Right ventricle myocardium inferior (tissue), 1 donor: ENCODE data around the gene WDFY4. TPM values are rescaled to one million over a fixed set of nuclear protein-coding genes. Genes with fewer than 3 reads are reported as not detected.
A peak's percentile ranks its signal among the peaks of the same experiment; 100 is the strongest.

Source experiments
- ATAC-seq: fragments of 200-7000 bp; cut with Tn5 transposase; one replicate; pipeline ENCODE4 v1.9.1; 2020; ENCODE audit warnings: mild to moderate bottlenecking, moderate library complexity
- DNase-seq: peaks from one replicate; pipeline ENCODE4 v3.0.0; 2021; ENCODE audit errors: missing footprints
- intact Hi-C: fragments of 100-400 bp; cut with DNase I; formaldehyde crosslinking; loops from one replicate; pipeline ENCODE4 v1.11.0; 2022
- total RNA-seq: library from RNA; stranded (reverse); fragmentation: NEBNext Ultra II Directional; extraction: Animal tissue kit (Norgen Biotek cat#: 25700); gene quantifications from one replicate; pipeline ENCODE4 v1.2.1, GENCODE V29; 2021
- donor health status: DM: no; HTN: yes; CAD: no; lungs with severe emphysema.

WDFY4 gene
- total RNA-seq, 1 donor from 2014 or later: 2.5 TPM

DNA sequence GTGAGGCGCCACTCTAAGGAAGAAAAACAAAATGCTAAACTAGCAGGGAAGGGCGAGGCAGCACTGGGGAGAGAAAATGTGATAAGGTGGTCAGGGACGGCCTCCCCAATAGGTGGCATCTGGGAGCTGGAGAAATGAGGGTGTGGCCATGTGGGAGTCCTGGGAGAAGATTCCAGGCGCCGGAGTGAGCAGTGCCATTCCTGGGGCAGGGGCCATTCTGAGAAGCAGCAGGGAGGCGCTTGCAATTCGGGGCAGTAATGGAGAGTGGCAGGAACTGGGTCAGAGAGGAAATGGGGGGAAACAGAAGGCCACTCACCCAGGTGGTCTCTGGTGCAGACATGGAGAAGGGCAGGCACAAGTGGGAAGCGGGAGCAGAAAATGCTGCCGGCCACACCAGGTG is 316.7 kb downstream of the WDFY4 start:
- intact Hi-C loops: no loop called here
- ATAC-seq (peak; percentile 49), DNase-seq (no peak)

DNA sequence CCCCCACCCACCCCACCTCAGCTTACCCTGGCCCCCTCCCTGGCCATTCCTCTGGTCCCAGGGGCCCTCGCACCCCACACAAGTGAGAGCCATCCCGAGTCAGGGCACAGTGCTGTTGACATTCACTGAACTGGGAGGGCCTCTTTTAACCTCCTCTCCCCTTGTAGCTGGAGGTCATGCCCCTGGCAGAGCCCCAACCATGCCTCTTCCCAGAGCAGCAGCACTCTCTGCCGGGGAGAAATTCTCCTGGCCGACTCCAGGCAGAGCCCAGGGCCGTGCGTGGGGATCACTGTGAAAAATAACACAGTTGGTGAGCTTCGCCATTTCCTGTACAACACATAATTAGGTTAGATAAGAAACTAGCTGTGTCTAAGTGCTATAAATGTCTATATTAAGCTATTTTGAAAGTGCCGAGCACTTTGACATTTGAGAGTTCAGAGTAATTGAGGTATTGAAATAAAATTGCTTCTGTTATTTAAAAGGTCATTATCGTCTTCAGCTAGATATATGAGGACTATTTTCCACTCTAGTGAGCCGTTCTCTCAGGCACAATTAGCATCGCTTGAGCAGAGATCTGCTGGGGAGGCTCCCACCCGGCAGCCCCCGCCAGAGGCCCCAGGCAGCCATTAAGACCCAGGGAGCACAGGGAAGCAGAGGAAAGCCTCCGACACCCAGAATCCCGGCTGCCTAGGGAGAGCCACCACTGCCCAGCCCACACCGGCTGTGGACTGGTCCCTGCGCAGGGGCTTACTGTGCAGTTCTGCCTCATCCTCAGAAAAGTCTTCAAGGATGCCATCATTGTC is 317.4 kb downstream of the WDFY4 start:
- DNase-seq: no peak
- peak; percentile 90 for ATAC-seq
- intact Hi-C loops: loop anchor here (2.0 kb wide), 1 partner anchor 21 kb away; no protein-coding TSS in a partner anchor

DNA sequence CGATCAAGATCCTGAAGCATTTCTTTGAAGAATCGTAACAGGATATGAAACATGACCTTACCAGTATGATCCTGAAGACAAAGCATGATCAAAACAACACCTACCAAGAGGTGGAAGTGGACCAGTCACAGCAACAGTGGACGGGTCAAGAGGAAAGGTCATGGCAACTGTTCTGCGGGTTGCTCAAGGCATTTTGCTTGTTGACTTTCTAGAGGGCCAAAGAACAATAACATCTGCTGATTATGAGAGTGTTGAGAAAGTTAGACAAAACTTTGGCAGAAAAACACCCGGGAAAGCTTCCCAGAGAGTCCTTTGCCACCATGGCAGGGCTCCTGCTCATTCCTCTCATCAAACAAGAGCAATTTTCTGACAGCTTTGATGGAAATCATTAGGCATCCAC is 320.6 kb downstream of the WDFY4 start:
- intact Hi-C loops: loop anchor here (5.0 kb wide), 1 partner anchor 47 kb away; no protein-coding TSS in a partner anchor
- ATAC-seq (no peak), DNase-seq (no peak)

DNA sequence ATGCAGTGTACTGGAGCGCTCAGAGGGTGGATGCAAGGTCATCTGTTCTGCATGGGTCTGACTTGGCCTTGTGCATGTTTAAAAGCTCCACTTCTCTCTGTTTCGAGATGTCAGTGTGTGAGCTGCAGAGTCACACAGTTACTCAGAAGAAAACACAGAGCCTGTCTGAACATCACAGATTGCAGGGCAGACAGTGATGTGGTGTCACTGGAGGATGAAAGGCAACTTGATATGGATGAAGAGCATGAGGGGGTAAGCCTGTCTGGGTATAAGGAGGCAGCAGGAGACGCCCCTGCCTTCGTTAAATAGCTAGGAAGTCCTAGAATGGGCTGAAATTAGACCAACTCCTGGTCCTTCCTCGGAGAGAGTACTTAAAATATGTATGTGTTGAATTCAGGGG is 322.5 kb downstream of the WDFY4 start:
- intact Hi-C loops: loop anchor here (5.0 kb wide), 1 partner anchor 45 kb away; no protein-coding TSS in a partner anchor

DNA sequence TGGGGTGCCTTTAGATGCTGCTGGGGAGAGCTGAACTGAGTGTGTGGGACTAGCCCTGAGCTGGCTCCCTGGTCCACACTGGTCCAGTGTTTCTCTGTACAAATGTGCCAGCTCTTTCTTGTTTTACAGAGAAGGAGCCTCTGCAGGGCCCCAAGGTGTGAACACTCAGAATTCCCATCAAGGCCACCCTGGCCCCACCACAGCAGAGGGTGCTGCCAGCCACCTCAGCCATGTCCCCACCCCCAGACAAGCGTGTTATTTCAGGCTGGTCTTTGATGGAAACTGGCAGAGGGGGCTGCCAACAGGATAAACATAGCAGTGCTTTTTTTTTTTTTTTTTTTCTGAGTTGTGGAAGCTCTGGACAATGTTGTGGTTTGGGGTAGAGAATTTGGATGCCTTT is 323.4 kb downstream of the WDFY4 start:
- intact Hi-C loops: loop anchor here (2.0 to 5.0 kb wide), 2 partner anchors 44 to 107 kb away; partner anchors contain the start of gene VSTM4
- ATAC-seq (peak; percentile 88), DNase-seq (no peak)

More for the DNA sequence above, 322.5 kb downstream of the WDFY4 start:
- ATAC-seq: no peak
- DNase-seq: no peak

DNA sequence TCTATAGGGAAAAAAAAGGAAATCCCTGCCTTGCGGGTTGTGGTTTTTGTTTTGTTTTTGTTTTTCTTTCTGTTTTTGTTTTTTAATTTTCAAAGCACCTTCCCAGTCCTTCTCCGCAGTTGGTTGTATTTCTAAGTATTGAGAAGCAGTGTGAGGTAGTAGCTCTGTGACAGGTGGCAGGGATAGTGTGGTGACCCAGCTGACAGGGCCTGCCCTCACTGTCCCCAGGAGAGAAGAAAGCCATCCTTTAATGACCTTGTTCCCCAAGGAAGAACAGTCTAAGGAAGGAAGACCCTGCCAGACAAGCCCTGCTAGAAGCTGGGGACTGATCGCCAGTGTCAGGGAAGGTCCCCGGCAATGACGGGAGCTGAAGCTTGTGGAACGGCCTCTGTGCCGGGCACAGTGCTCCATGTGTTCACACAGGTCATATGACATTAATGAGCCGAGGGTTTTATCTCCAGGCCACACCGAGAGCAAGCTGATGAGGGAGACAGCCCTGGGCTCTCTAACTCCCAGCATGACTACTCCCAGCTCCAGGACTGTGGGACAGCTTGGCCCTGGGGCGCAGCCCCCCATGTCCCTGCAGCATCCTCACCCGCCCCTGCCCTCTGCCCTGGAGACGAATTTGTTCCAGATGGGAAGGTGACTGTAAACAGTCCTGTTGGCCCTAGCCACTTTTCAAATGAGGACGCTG is 324.0 kb downstream of the WDFY4 start:
- intact Hi-C loops: loop anchor here (2.0 to 5.0 kb wide), 2 partner anchors 44 to 106 kb away; partner anchors contain the start of gene VSTM4
- DNase-seq: no peak
- peak; percentile 66 for ATAC-seq

DNA sequence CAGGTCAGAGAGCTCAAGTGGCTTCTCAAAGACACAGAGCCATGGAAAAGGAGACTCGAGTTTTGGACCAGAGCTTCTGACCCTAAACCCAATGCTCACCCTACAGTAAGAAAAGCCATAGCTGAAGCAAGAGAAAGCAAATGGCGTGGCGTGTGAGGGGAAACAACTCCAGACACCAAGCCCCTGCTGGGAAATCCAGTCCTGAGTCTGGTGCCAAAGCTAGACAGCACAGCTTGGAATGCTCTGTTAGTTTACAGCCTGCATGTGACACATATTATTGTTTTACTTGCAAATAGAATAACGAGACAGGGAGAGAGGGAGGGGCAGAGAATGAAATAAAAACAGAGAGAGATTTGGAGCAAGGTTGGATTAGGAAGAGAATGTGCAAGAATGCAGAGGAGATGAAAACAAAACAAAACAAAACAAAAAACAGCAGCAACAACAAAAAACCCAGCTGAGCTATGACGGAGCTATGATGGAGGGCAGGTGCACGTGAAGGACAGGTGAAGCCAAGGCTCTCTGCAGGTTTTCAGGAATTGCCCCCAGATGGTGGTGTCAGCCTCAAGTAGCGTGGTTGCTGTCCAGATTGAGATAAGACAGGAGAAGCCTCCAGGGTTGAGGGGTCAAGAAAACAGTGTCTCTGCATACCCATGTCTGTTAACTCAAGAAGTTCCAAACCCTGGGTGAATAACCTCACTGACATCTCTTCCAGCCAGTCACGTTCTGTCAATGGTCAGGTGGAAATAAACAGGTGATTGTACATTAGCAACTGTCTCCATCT is 324.7 kb downstream of the WDFY4 start:
- ATAC-seq: peak; percentile 40
- no peak for DNase-seq
- intact Hi-C loops: loop anchor here (2.0 to 5.0 kb wide), 2 partner anchors 43 to 105 kb away; partner anchors contain the start of gene VSTM4

DNA sequence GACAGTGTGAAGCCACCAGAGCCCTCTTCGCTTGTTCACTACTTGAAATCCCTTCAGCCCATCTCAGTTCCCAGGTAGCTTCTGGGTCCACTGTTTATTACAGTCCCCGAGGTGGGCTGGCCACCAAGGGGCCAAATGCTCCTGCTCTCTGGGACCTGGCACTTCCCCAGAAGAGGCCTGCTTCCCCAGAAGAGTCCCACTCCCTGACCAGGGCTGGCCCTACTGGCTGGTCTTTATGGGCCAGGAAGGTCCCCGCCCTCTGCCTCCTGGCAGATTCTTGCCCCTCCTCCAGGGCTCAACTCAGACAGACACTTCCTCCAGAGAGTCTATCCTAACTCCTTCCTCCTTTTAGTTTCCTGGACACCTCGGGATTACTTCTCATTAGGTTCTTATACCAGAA is 325.6 kb downstream of the WDFY4 start:
- DNase-seq (no peak), ATAC-seq (no peak)
- intact Hi-C loops: no loop called here

DNA sequence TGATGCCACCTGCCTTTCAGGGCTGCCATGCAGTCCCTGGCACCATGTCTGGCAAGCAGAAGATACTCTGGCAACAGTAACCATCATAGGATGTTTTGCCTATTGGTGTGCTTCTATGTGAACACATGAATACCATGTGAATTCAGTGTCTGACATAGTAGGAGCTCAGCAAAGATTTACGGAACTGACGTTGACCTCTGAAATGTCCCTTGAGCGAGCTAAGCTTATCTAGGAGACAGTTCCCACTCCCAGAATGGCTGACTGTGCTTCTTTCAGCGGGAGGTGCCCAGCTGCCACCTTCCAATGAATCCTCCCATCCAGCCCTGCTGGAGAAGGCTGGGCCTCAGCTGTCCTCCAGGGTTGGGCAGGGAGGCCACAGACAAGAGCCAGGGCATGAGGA is 326.2 kb downstream of the WDFY4 start:
- ATAC-seq (no peak), DNase-seq (no peak)
- intact Hi-C loops: no loop called here

DNA sequence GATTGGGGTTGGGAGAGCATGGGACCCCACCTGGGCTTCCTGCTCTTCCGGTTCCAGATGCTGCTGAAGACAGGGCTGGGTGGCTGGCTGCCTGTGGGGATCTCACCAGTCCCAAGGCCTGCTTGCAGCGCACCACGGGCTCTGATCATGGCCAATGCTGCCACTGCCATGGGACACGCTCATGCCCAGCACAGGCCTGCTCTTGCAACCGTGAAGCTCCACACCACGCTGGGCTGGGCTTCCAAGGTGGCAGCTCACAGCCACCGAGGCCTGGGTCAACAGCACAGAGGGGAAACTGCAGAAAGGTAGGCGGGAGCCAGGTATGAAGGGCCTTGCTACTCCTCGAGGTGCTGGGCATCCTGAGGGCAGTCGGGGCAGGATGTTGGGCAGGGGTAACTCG is 327.1 kb downstream of the WDFY4 start:
- ATAC-seq (no peak), DNase-seq (no peak)
- intact Hi-C loops: no loop called here

DNA sequence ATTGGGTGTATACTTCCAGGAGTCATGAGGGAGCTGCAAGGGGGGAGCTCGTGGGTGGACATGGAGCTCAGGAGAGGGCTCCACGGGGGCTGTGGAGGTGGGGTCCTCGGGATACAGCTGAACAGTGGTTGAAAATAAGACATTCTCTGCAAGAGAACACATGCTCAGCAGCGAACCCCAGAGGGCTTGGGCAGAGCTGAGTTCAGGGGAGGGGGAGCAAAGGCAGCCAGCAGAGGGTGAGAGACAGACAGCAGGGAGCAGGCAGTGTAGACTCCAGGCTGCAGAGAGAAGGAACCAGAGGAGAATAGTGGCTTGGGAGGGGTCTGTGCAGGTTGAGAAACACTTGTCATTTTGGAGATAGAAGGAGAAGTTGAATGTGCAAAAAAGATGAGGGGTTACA is 327.9 kb downstream of the WDFY4 start:
- DNase-seq (no peak), ATAC-seq (no peak)
- intact Hi-C loops: no loop called here

DNA sequence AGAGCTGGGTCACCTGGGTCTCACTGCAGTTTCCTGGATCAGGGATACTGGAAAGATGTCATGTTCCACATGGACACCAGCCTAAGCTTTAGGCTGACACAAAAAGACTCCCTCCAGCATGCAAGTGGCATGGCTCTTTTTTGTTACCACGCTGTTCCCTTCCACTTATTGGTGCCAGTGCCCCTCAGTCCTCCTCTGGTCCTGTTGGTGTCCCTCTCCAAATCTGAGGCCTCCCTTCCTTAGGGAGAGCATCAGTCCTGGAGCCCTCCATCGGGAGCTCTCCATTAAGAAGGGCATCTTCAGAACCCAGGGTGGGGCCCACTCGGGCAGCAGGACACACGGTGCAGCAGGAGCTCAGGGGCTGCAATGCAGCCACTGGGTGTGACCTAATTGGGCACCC is 331.0 kb downstream of the WDFY4 start:
- intact Hi-C loops: no loop called here
- ATAC-seq (no peak), DNase-seq (no peak)

DNA sequence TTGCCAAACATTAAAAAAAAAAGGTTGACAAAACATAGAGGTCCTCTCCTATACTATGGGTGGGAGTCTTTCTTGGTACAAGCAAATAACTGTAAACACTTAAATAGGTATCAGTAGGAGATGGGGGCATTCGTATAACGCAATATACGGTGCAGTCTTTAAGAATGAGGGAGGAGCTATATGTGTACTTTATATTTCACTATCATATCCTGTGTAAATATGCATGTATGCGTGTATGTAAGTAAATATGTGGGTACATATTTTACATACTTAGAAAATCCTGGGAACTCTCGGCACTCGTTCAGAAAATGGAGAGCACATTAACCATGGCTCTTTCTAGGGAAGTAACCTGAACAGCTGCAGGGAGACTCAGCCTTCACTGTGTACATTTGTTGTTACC is 337.0 kb downstream of the WDFY4 start:
- intact Hi-C loops: no loop called here
- DNase-seq (no peak), ATAC-seq (no peak)

DNA sequence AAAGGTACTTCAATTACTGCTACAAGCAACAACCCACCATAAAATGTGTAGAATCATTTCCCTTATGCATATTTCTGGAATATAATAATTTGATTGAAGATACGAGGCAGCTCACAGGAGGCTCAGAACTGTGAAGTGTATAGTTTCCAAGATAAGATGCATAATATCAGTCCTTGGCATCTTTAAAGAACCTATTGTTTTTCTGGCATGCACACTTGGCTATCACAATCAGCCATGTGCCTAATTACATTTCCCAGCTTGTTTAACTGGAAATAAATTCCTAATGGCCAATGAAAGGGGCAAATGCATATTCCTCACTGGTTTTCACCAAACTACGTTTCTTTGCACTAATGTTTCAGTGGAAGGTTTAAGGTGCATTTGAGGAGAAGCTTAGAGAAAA is 338.4 kb downstream of the WDFY4 start:
- no peak for DNase-seq
- no peak for ATAC-seq
- intact Hi-C loops: no loop called here

DNA sequence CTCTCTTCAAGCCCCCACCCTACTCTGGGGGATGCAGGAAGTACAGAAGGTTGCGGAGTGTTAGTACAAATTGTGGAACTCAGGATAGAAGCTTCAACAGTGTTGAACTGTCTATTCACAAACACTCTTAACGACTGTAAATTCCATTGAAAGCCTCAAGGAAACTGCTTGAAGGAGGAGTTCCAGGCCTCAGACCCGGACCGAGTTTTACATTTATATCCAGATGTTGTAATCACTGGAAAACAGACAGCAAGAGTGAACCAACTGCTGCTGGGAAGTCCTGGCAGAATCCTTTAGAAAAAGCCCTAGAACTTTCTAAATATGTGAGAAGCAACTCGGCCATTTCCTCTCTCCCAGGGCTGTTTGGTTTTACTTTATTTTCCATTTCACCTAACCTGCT is 339.1 kb downstream of the WDFY4 start:
- intact Hi-C loops: no loop called here
- ATAC-seq (peak; percentile 80), DNase-seq (no peak)

DNA sequence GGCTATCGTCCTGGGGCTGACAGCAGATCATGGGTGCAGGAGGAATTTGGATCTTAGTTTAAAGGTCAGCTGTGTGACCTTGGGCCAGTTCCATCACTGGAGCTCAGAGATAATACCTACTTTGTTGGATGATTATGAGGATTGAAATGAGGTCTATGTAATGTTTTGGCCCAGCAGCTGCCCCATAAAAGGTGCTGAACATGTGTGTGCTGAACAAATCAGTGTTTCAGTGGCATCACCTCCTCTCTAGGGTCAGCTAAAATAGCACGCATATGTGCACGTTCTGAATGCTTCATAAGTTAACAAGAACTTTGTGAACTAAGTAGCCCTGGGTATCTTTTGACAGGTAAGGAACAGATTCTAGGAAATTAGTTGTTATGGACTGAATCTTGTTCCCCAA is 339.8 kb downstream of the WDFY4 start:
- no peak for DNase-seq
- intact Hi-C loops: no loop called here
- peak; percentile 33 for ATAC-seq

DNA sequence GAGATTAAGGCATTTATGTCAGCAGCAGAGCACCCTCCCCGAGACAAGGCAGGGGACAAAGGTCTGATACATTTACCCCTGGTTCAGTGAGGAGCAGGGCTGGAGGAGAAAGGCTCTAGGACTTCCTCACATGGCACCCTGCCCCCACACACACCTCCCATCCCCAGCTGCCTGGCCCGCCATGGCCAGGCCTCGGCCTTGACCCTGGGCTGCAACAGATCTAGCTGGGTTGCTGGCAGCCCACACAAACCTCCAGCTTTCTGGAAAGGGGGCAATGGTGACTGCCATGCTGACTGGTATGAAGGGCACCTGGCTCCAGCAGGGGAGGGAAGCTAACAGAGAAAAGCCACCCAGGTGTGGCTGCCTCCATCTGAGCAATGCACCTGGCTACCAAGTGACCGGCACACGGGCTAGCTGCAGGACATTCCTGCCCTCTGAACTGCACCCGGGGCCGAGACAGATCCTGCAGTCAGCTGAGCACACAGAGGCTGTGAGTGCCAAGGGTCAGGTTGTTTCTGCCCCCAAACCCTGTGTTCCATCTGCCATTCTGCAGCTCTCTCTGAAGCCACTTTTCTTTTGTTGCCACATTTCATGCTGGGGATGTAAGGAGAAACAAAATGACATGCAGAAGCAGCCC is 340.8 kb downstream of the WDFY4 start:
- intact Hi-C loops: no loop called here
- ATAC-seq: no peak

DNA sequence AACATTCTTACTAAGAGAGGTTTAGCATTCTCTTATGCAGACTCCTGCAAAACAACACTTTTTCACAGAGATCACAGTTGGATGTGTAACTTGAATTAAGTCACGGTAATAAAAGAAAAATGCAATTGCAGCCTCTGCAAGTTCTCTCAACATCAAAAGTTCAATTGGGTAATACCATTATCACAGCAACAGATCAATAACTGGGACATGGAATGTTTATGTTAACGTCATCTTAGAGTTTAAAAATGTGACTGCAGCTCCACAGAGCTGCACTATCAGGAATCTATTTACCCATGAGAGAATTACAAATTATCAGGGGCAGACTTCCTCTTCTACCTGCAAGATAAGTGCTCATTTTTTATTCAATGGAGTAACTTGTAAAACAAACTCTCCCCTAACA is 344.0 kb downstream of the WDFY4 start:
- no peak for ATAC-seq
- no peak for DNase-seq
- intact Hi-C loops: no loop called here

More for the DNA sequence above, 340.8 kb downstream of the WDFY4 start:
- DNase-seq: no peak

DNA sequence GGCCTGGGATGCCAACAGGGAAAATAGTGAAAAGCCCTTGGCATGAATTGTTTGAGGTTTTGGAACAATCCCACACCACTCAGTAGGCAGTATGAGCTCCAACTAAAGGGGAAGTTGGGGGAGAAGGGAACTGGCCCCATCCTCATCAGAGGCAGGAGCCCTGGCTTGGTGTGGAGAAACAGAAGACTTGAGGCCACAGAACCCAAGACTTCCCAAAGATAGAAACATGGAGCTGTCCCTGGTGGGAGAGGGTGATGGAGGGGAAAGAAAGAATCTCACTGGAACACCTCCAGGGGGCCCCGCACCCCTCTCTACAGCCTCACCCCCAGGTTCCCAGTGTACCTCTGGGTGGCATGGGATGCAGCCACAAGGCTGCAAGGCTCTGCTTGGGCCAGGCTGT is 345.0 kb downstream of the WDFY4 start:
- DNase-seq (no peak), ATAC-seq (no peak)
- intact Hi-C loops: no loop called here
